ENCODE results near the gene GIT2.
"Not testable (repeated sequence)": the region's sequence is repeated elsewhere in the genome, so short reads cannot be mapped to it uniquely, and the experiment has no call there.

Gene GIT2

GRCh38 chr12:109899783-109900751 lies 96.1 kb downstream of the GIT2 start, which contains the start of gene TCHP:
Gene TCHP, plus strand, starts transcription at chr12:109900274. Its CDS starts 2,753 bp downstream, at chr12:109903027.
- TF ChIP-seq CTCF (IDR thresholded peaks at IDR 0.05) = no peak
- peak within 1 kb of the TSS; percentile 65 to 82 for H3K27ac ChIP-seq
- DNase-seq (ENCODE audit: low spot score) = peak; percentile 91
- H3K4me3 ChIP-seq = peak within 1 kb of the TSS; percentile 83

GRCh38 chr12:109899345-109899744 lies 96.8 kb downstream of the GIT2 start:
- not testable (repeated sequence) for DNase-seq (ENCODE audit: low spot score)
- Histone ChIP-seq H3K4me3 (peak overlapping the region; percentile 83), H3K27ac (peak overlapping the region; percentile 65 to 82)

- H3K27ac ChIP-seq = no peak overlapping the region
- no peak for DNase-seq (ENCODE audit: low spot score)
- H3K4me3 ChIP-seq = no peak overlapping the region
- no peak for TF ChIP-seq CTCF (IDR thresholded peaks at IDR 0.05)
Measured at GRCh38 chr12:109897029-109897428, 99.1 kb downstream of the GIT2 start.

GRCh38 chr12:109896188-109896587 lies 100.0 kb downstream of the GIT2 start:
- no peak for DNase-seq (ENCODE audit: low spot score)
- H3K27ac ChIP-seq = no peak overlapping the region
- H3K4me3 ChIP-seq = no peak overlapping the region
- no peak for TF ChIP-seq CTCF (IDR thresholded peaks at IDR 0.05)

GRCh38 chr12:109894939-109895338 lies 101.2 kb downstream of the GIT2 start:
- Histone ChIP-seq H3K27ac (no peak overlapping the region), H3K4me3 (no peak overlapping the region)
- no peak for DNase-seq (ENCODE audit: low spot score)
- no peak for TF ChIP-seq CTCF (IDR thresholded peaks at IDR 0.05)

- TF ChIP-seq CTCF (IDR thresholded peaks at IDR 0.05) = no peak
- Histone ChIP-seq H3K4me3 (no peak overlapping the region), H3K27ac (no peak overlapping the region)
- DNase-seq (ENCODE audit: low spot score) = no peak
Measured at GRCh38 chr12:109893261-109893995, 102.7 kb downstream of the GIT2 start.

GRCh38 chr12:109892748-109893147 lies 103.4 kb downstream of the GIT2 start:
- no peak overlapping the region for H3K4me3 ChIP-seq
- no peak overlapping the region for H3K27ac ChIP-seq
- no peak for DNase-seq (ENCODE audit: low spot score)
- no peak for TF ChIP-seq CTCF (IDR thresholded peaks at IDR 0.05)
